ENCODE data around the gene ACSF3.

DNA sequence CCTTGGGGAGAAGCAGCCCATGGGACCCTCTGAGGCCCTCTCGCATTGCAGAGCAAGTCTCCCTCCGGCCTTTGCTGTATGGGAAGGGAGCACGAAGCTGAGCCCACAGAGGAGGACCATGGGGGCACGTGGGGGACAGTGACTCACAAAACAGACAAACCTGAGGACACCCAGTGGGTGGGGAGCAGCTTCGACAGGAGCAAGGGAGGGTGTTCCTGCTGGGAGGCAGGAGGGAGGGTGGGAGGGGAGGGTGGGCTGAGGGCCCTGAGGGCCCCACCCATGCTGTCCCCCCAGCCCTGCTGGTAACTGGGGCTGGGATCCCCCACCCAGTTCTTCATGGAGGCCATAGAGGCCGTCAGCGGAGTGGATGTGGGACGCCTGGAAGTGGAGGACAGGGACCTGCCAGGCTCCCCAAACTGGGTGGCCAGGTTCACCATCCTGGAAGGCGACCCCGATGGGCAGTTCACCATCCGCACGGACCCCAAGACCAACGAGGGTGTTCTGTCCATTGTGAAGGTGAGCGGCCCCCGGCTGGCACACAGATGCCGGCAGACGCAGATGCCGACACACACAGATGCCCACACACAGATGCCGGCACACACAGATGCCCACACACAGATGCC is 94.2 kb downstream of the ACSF3 start:
- TF ChIP-seq, protein P1, sequence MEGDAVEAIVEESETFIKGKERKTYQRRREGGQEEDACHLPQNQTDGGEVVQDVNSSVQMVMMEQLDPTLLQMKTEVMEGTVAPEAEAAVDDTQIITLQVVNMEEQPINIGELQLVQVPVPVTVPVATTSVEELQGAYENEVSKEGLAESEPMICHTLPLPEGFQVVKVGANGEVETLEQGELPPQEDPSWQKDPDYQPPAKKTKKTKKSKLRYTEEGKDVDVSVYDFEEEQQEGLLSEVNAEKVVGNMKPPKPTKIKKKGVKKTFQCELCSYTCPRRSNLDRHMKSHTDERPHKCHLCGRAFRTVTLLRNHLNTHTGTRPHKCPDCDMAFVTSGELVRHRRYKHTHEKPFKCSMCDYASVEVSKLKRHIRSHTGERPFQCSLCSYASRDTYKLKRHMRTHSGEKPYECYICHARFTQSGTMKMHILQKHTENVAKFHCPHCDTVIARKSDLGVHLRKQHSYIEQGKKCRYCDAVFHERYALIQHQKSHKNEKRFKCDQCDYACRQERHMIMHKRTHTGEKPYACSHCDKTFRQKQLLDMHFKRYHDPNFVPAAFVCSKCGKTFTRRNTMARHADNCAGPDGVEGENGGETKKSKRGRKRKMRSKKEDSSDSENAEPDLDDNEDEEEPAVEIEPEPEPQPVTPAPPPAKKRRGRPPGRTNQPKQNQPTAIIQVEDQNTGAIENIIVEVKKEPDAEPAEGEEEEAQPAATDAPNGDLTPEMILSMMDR (conservative IDR thresholded peaks at IDR 0.05; ENCODE audit: low read length) = no peak
- no peak for TF ChIP-seq EZH2phosphoT487 (IDR thresholded peaks at IDR 0.05; ENCODE audit: borderline replicate concordance, low read depth, low read length)
